Suppressor macrophage (primary cell): Measurements from ENCODE around the gene ANGPTL8.

Experiments used
- DNase-seq, 4 experiments: peaks; one replicate each; pipeline ENCODE4 v3.0.0-alpha.2; 2020 to 2022

The ANGPTL8 gene

GRCh38 chr19:11238041-11238440, 1.4 kb upstream of the ANGPTL8 start:
- DNase-seq, result no peak

GRCh38 chr19:11238781-11239376, 540 bp upstream of the ANGPTL8 start:
- no peak for DNase-seq

DNA sequence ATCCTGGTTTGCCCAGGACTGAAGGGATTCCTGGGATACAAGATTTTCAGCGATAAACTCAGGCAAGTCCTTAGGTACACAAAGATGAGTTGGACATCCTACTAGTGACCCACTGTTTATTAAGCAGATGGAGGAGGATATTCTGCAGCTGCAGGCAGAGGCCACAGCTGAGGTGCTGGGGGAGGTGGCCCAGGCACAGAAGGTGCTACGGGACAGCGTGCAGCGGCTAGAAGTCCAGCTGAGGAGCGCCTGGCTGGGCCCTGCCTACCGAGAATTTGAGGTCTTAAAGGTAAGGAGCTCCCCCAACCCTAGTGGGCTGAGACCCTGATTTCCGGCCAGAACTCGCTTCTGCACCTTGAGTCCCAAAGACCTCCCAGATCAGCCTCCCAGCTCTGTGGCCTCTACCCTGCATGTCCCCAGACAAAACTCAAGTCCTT, 607 bp downstream of the ANGPTL8 start:
- no peak for DNase-seq

- no peak for DNase-seq
Observed at GRCh38 chr19:11242025-11242424, 2.6 kb downstream of the ANGPTL8 start.

GRCh38 chr19:11242864-11243797, 3.7 kb downstream of the ANGPTL8 start:
- DNase-seq, result peak; percentile 87 to 95 (median 94)

DNA sequence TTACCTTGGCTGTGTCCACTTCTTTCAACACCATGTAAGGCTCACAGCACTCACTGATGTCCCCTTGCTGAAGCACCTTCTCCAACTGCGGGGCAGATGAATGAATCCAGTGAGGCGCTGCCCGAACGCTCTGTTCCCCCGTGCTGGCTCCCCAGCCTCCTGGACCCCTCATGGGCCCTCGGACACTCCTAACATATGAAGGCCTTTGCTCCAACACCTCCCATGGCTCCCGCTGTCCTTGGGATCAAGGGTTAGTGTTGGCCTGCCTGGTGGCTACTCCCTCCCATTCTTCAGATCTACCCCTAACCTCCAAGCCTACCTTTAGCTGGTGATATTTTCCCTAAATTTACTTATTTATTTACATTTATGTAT, 4.4 kb downstream of the ANGPTL8 start:
- no peak for DNase-seq

DNA sequence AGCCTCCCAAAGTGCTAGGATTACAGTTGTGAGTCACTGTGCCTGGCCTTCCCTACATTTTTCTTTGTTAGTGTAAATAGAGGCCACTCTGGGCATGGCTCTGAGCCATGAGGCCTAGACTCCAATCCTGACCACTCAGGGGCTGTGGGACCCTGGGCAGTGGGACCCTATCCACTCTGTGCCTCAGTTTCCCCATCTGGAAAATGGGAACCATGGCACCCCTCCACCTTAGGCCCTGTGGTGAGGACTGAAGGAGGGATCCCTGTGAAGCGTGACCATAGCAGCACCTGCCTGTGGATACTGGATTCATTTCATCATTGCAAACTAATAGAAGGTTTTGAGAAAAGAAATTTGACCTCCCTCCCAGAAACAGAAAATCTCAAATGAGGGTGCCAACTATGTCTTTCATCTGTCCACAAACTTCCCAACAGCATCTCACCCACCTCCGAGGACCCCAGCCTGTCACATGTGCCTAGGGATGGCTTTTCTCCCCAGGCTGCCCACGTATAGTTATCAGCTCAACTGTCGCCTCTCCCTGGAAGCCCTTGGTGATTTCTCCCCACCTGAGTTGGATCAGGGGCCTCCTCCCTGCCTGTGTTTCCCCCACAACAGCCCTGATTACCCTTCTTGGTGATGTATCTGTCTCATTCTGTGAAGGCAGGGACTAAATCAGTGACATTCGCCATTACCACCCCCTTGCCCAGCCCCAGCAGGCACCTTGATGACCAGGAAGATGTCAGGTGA, 5.6 kb downstream of the ANGPTL8 start:
- DNase-seq, result no peak

DNA sequence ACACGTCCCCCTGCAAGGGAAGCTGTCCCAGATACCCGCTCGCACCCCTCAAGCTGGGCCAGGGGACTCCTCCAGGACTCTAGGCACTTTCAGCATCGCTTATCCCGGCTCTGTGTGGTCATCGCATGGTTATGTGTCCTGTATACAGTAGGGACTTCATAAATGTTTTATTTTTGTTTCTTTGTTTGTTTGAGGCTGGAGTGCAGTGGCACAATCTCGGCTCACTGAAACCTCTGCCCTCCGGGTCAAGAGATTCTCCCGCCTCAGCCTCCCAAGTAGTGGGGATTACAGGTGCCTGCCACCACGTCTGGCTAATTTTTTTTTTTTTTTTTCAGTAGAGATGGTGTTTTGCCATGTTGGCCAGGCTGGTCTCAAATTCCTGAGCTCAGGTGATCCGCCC, 7.5 kb downstream of the ANGPTL8 start:
- DNase-seq, result no peak

DNA sequence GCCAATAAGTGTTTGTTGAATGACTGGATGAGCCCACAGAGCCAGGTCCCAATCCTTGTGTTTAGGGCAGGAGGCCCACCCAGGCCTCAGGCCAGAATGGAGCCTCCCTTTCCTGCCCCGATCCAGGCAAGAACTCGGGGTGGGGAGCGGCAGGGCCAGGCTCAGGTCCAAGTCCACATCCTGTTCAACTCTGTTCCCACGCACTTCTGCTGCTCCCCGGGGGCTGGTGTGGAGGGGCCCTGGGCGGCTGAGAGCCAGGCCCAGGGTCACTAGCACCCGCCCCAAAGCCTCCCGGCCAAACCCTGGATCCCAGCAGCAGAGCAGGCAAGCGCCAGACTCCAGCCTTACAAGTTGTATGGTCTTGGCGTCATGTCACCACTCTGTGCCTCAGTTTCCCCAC, 8.0 kb downstream of the ANGPTL8 start:
- no peak for DNase-seq

- DNase-seq, result no peak
Observed at GRCh38 chr19:11247934-11248333, 8.5 kb downstream of the ANGPTL8 start.

DNA sequence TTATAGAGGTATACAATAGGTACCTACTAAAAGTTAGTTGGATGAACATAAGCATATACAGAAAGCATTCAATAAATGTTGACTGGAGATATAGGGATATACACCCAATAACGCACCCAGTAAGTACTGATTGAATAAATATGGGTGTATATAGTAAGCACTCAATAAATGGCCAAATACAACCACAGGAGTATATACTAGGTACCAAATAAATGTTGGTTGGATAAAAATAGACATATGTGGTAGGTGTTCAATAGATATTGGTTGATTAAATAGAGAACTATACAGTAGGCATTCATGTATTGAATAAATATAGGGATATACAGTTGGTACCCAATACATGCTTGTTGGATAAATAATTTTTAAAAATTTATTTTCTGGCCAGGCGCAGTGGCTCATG, 9.4 kb downstream of the ANGPTL8 start:
- DNase-seq, result no peak

GRCh38 chr19:11251217-11251616, 11.8 kb downstream of the ANGPTL8 start:
- no peak for DNase-seq

GRCh38 chr19:11251650-11252314, 12.4 kb downstream of the ANGPTL8 start:
- DNase-seq, result no peak

- no peak for DNase-seq
Observed at GRCh38 chr19:11252665-11253355, 13.4 kb downstream of the ANGPTL8 start.

GRCh38 chr19:11254666-11255065, 15.2 kb downstream of the ANGPTL8 start:
- DNase-seq, result no peak

DNA sequence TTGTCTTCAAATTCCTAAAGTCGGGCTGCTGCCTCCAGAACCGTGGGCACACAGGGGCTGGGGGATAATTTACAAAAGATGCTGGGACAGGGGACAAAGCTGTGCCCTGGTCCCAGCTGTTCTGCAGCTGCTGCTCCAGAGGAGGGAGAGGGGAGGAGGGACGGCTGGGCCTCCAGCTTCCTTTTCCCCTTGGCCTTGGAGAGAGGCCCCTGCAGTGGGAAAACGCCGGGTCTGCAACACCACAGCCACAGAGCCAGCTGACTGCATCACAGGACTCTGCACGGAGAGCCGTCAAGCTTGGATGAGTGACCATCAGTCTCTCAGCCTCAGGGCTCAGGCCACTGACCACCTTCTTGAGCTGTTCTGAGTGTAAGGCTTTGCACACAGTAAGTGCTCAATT, 16.8 kb downstream of the ANGPTL8 start:
- DNase-seq, result no peak

- no peak for DNase-seq
Observed at GRCh38 chr19:11257846-11258380, 18.5 kb downstream of the ANGPTL8 start.

- DNase-seq, result no peak
Observed at GRCh38 chr19:11260996-11261395, 21.6 kb downstream of the ANGPTL8 start.

DNA sequence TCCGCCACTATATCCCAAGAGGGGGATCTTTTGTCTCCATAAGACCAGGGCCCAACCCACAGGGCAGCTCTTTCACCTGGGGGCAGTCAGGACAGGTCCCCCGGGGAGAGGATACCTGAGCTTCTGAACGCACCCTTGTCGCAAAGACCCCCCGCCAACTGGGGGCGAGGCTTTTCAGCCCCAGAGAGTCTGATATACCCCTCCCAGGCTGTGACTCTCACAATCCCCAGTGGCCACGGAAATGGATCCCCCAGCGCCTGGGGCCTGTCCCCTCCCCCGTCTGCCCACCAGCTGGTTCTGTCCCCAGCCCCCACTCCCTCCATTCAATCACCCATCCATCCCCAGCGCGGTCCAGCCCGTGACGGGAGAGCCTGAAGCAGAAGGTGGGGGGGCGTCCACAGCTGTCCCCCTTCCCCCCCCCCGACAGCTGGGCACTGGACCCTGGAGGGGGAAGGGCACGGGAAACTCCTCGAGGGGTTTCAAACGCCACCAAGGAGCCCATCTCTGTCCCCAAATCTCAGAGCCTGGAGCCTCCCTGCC, 22.1 kb downstream of the ANGPTL8 start:
- no peak for DNase-seq

GRCh38 chr19:11261971-11262839, 22.8 kb downstream of the ANGPTL8 start, which contains the start of gene DOCK6:
TSS of gene DOCK6 (minus strand) at chr19:11262524. CDS start at chr19:11262440, 84 bp downstream.
- DNase-seq, result peak; percentile 21 to 75 (median 44)
